ENCODE results near the gene TRAF7.

The TRAF7 gene

DNA sequence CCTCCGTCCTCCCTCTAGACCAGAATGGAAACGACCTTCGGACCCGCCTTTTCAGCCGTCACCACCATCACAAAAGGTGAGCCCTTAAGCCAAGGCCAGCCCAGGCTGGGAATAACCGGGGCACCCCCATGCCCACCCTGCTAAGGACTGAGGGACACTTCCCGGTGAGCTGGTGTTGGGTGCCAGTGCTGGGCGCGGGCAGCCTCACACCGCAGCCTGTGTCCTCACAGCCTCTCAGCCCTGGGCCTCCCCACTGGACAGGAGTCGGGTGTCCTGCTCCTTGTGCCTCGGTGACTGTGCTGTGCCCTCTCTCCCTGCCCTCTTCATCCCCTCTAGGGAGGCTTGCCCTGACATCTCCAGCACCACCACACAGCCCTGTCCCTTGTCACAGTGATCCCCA, 10.3 kb downstream of the TRAF7 start:
- no peaks in the 10 kb centered on the region for H3K27me3 ChIP-seq (replicated peaks; ENCODE audit: control insufficient read depth, insufficient read depth, low read length, poor library complexity, severe bottlenecking)
- H3K4me1 ChIP-seq (ENCODE audit: control insufficient read depth, insufficient read depth, low read length, poor library complexity, severe bottlenecking), result no peaks in the 10 kb centered on the region
- no peak for DNase-seq
- H3K9me3 ChIP-seq (ENCODE audit: control insufficient read depth, low read length), result no peaks in the 10 kb centered on the region
- no peak overlapping the region for H3K27ac ChIP-seq (ENCODE audit: insufficient read depth, low read length, poor library complexity, severe bottlenecking)
- H3K4me3 ChIP-seq (ENCODE audit: insufficient read depth, low read depth, low read length, poor library complexity, severe bottlenecking), result no peak overlapping the region
- peaks cover 27% of the 10 kb centered on the region for H3K36me3 ChIP-seq (ENCODE audit: control insufficient read depth, insufficient read depth, low read length)

- peaks cover 27% of the 10 kb centered on the region for H3K36me3 ChIP-seq (ENCODE audit: control insufficient read depth, insufficient read depth, low read length)
- no peaks in the 10 kb centered on the region for H3K9me3 ChIP-seq (ENCODE audit: control insufficient read depth, low read length)
Measured at GRCh38 chr16:2166263-2167067, 10.9 kb downstream of the TRAF7 start.

GRCh38 chr16:2167068-2167638, 11.6 kb downstream of the TRAF7 start:
- DNase-seq, result no peak
- H3K4me3 ChIP-seq (ENCODE audit: insufficient read depth, low read depth, low read length, poor library complexity, severe bottlenecking), result no peak overlapping the region
- H3K27me3 ChIP-seq (replicated peaks; ENCODE audit: control insufficient read depth, insufficient read depth, low read length, poor library complexity, severe bottlenecking), result no peaks in the 10 kb centered on the region
- H3K9me3 ChIP-seq (ENCODE audit: control insufficient read depth, low read length), result no peaks in the 10 kb centered on the region
- no peak overlapping the region for H3K27ac ChIP-seq (ENCODE audit: insufficient read depth, low read length, poor library complexity, severe bottlenecking)
- H3K36me3 ChIP-seq (ENCODE audit: control insufficient read depth, insufficient read depth, low read length), result peaks cover 34% of the 10 kb centered on the region
- no peaks in the 10 kb centered on the region for H3K4me1 ChIP-seq (ENCODE audit: control insufficient read depth, insufficient read depth, low read length, poor library complexity, severe bottlenecking)

More at GRCh38 chr16:2166263-2167067, 10.9 kb downstream of the TRAF7 start:
- H3K4me3 ChIP-seq (ENCODE audit: insufficient read depth, low read depth, low read length, poor library complexity, severe bottlenecking), result no peak overlapping the region
- no peak for DNase-seq
- H3K27ac ChIP-seq (ENCODE audit: insufficient read depth, low read length, poor library complexity, severe bottlenecking), result no peak overlapping the region
- H3K4me1 ChIP-seq (ENCODE audit: control insufficient read depth, insufficient read depth, low read length, poor library complexity, severe bottlenecking), result no peaks in the 10 kb centered on the region
- H3K27me3 ChIP-seq (replicated peaks; ENCODE audit: control insufficient read depth, insufficient read depth, low read length, poor library complexity, severe bottlenecking), result no peaks in the 10 kb centered on the region

DNA sequence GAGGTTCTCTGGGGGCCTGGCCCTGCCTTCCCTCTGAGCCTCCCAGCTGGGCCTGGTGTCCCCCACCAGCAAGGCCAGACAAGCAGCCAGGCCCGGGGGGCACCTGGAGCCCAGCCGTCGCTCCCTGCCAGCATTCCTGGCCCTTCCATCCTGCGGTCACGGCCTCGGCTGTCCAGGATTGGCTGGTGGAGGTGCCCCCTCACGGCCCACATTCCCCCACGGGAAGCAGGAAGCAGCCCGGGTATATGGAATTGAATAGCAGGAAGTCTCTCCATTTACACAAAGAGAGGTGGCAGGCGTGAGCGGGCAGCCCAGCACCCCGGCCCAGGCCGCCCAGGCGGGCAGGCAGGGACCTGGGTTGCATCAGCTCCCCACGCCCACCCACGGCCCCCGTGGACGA, 14.5 kb downstream of the TRAF7 start:
- Histone ChIP-seq H3K9me3 (ENCODE audit: control insufficient read depth, low read length) (no peaks in the 10 kb centered on the region), H3K36me3 (ENCODE audit: control insufficient read depth, insufficient read depth, low read length) (peaks cover 53% of the 10 kb centered on the region), H3K4me1 (ENCODE audit: control insufficient read depth, insufficient read depth, low read length, poor library complexity, severe bottlenecking) (no peaks in the 10 kb centered on the region), H3K27ac (ENCODE audit: insufficient read depth, low read length, poor library complexity, severe bottlenecking) (no peak overlapping the region), H3K4me3 (ENCODE audit: insufficient read depth, low read depth, low read length, poor library complexity, severe bottlenecking) (no peak overlapping the region), H3K27me3 (replicated peaks; ENCODE audit: control insufficient read depth, insufficient read depth, low read length, poor library complexity, severe bottlenecking) (no peaks in the 10 kb centered on the region)
- DNase-seq, result no peak

GRCh38 chr16:2170587-2171435, 15.2 kb downstream of the TRAF7 start:
- H3K4me1 ChIP-seq (ENCODE audit: control insufficient read depth, insufficient read depth, low read length, poor library complexity, severe bottlenecking), result no peaks in the 10 kb centered on the region
- H3K27me3 ChIP-seq (replicated peaks; ENCODE audit: control insufficient read depth, insufficient read depth, low read length, poor library complexity, severe bottlenecking), result no peaks in the 10 kb centered on the region
- DNase-seq, result no peak
- no peaks in the 10 kb centered on the region for H3K9me3 ChIP-seq (ENCODE audit: control insufficient read depth, low read length)
- H3K4me3 ChIP-seq (ENCODE audit: insufficient read depth, low read depth, low read length, poor library complexity, severe bottlenecking), result no peak overlapping the region
- H3K27ac ChIP-seq (ENCODE audit: insufficient read depth, low read length, poor library complexity, severe bottlenecking), result no peak overlapping the region
- peaks cover 59% of the 10 kb centered on the region for H3K36me3 ChIP-seq (ENCODE audit: control insufficient read depth, insufficient read depth, low read length)

GRCh38 chr16:2171601-2172178, 16.1 kb downstream of the TRAF7 start:
- no peak overlapping the region for H3K4me3 ChIP-seq (ENCODE audit: insufficient read depth, low read depth, low read length, poor library complexity, severe bottlenecking)
- H3K27ac ChIP-seq (ENCODE audit: insufficient read depth, low read length, poor library complexity, severe bottlenecking), result no peak overlapping the region
- H3K9me3 ChIP-seq (ENCODE audit: control insufficient read depth, low read length), result no peaks in the 10 kb centered on the region
- no peak for DNase-seq
- H3K36me3 ChIP-seq (ENCODE audit: control insufficient read depth, insufficient read depth, low read length), result peaks cover 58% of the 10 kb centered on the region
- no peaks in the 10 kb centered on the region for H3K4me1 ChIP-seq (ENCODE audit: control insufficient read depth, insufficient read depth, low read length, poor library complexity, severe bottlenecking)
- no peaks in the 10 kb centered on the region for H3K27me3 ChIP-seq (replicated peaks; ENCODE audit: control insufficient read depth, insufficient read depth, low read length, poor library complexity, severe bottlenecking)

- no peak for DNase-seq
- H3K4me3 ChIP-seq (ENCODE audit: insufficient read depth, low read depth, low read length, poor library complexity, severe bottlenecking), result no peak overlapping the region
- peaks cover 51% of the 10 kb centered on the region for H3K36me3 ChIP-seq (ENCODE audit: control insufficient read depth, insufficient read depth, low read length)
- H3K9me3 ChIP-seq (ENCODE audit: control insufficient read depth, low read length), result no peaks in the 10 kb centered on the region
- H3K27me3 ChIP-seq (replicated peaks; ENCODE audit: control insufficient read depth, insufficient read depth, low read length, poor library complexity, severe bottlenecking), result no peaks in the 10 kb centered on the region
- H3K27ac ChIP-seq (ENCODE audit: insufficient read depth, low read length, poor library complexity, severe bottlenecking), result no peak overlapping the region
- no peaks in the 10 kb centered on the region for H3K4me1 ChIP-seq (ENCODE audit: control insufficient read depth, insufficient read depth, low read length, poor library complexity, severe bottlenecking)
Measured at GRCh38 chr16:2172688-2173335, 17.2 kb downstream of the TRAF7 start.

GRCh38 chr16:2173366-2173765, 17.8 kb downstream of the TRAF7 start:
- H3K36me3 ChIP-seq (ENCODE audit: control insufficient read depth, insufficient read depth, low read length), result peaks cover 46% of the 10 kb centered on the region
- DNase-seq, result no peak

GRCh38 chr16:2173916-2174315, 18.3 kb downstream of the TRAF7 start:
- Histone ChIP-seq H3K9me3 (ENCODE audit: control insufficient read depth, low read length) (no peaks in the 10 kb centered on the region), H3K27me3 (replicated peaks; ENCODE audit: control insufficient read depth, insufficient read depth, low read length, poor library complexity, severe bottlenecking) (no peaks in the 10 kb centered on the region), H3K36me3 (ENCODE audit: control insufficient read depth, insufficient read depth, low read length) (peaks cover 44% of the 10 kb centered on the region), H3K4me1 (ENCODE audit: control insufficient read depth, insufficient read depth, low read length, poor library complexity, severe bottlenecking) (no peaks in the 10 kb centered on the region), H3K4me3 (ENCODE audit: insufficient read depth, low read depth, low read length, poor library complexity, severe bottlenecking) (no peak overlapping the region), H3K27ac (ENCODE audit: insufficient read depth, low read length, poor library complexity, severe bottlenecking) (no peak overlapping the region)
- no peak for DNase-seq

More at GRCh38 chr16:2173366-2173765, 17.8 kb downstream of the TRAF7 start:
- H3K27me3 ChIP-seq (replicated peaks; ENCODE audit: control insufficient read depth, insufficient read depth, low read length, poor library complexity, severe bottlenecking), result no peaks in the 10 kb centered on the region
- no peak overlapping the region for H3K4me3 ChIP-seq (ENCODE audit: insufficient read depth, low read depth, low read length, poor library complexity, severe bottlenecking)
- no peaks in the 10 kb centered on the region for H3K9me3 ChIP-seq (ENCODE audit: control insufficient read depth, low read length)
- no peak overlapping the region for H3K27ac ChIP-seq (ENCODE audit: insufficient read depth, low read length, poor library complexity, severe bottlenecking)
- no peaks in the 10 kb centered on the region for H3K4me1 ChIP-seq (ENCODE audit: control insufficient read depth, insufficient read depth, low read length, poor library complexity, severe bottlenecking)
